Articular chondrocyte of knee joint (primary cell): ENCODE measurements around the gene HSPB2. TPM values are rescaled to one million over a fixed set of nuclear protein-coding genes. Genes with fewer than 3 reads are reported as not detected.

Experiments used
- small RNA-seq: library from RNA; depleted of rRNA; stranded (forward); fragments of <200 nt; gene quantifications from one replicate; pipeline ENCODE3, GENCODE V24; 2012
- total RNA-seq: library from RNA; depleted of rRNA; stranded (reverse); fragments of >200 nt; gene quantifications from 2 replicates; pipeline ENCODE4 v1.2.3, GENCODE V29; 2012

The HSPB2 gene
- total RNA-seq: 1.7 and 2.2 TPM in 2 replicates

GRCh38 chr11:111912535-111912934 lies at the start of gene HSPB2:
Gene HSPB2, plus strand, starts transcription at chr11:111912734. Its CDS starts 96 bp downstream, at chr11:111912830.

GRCh38 chr11:111870886-111871692 lies 41.4 kb upstream of the HSPB2 start, which contains the start of gene ALG9:
Gene ALG9, minus strand, starts transcription at chr11:111871581. Its CDS starts 99 bp downstream, at chr11:111871482.

DNA sequence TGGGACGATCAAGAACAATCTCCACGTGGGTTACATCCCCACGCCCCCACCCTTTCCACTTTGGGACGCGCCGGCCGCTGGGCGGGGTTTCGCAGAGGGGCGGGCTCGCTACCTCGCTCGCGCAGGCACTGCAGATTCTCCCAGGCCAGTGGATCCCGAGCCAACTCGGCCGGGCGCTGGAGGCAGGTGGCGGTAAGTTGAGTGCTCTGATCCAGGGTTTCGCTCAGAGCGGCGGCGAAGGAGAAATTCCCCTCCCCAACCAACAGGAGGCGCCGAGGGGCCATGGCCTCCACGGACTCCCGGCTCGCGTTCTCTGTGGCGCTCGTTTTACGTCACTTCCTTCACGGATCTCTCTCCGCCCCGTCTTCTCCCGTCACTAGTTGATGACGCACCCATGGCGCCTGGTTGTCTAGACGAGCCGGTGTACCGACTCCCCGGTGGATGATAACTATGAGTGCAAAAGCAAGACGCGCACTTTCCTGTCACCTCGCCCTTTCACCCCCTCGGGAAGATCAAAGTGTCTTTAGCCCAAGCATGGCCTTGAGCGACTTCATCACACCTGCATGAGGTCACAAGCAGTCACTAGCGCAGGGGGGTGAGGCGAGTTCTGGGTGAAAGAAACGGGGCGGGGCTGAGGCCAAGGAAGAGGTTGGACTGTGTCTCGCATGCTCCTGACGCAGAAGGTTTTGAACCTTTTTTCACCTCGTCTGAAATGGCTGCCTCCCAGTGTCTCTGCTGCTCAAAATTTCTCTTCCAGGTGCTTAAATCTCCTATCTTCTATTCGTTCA lies 33.5 kb upstream of the HSPB2 start, which contains the start of the genes CFAP68 and FDXACB1:
TSS of gene CFAP68 (plus strand) at position 693 of the 788 bp plus-strand sequence. CDS start at position 713, 20 bp downstream.
TSS of gene FDXACB1 (minus strand) at position 317 of the 788 bp plus-strand sequence. CDS start at position 284, 33 bp downstream.

GRCh38 chr11:111911563-111912401 lies 752 bp upstream of the HSPB2 start, which contains the start of gene CRYAB:
Gene CRYAB, minus strand, starts transcription at chr11:111911770. Its CDS starts 46 bp downstream, at chr11:111911724.

DNA sequence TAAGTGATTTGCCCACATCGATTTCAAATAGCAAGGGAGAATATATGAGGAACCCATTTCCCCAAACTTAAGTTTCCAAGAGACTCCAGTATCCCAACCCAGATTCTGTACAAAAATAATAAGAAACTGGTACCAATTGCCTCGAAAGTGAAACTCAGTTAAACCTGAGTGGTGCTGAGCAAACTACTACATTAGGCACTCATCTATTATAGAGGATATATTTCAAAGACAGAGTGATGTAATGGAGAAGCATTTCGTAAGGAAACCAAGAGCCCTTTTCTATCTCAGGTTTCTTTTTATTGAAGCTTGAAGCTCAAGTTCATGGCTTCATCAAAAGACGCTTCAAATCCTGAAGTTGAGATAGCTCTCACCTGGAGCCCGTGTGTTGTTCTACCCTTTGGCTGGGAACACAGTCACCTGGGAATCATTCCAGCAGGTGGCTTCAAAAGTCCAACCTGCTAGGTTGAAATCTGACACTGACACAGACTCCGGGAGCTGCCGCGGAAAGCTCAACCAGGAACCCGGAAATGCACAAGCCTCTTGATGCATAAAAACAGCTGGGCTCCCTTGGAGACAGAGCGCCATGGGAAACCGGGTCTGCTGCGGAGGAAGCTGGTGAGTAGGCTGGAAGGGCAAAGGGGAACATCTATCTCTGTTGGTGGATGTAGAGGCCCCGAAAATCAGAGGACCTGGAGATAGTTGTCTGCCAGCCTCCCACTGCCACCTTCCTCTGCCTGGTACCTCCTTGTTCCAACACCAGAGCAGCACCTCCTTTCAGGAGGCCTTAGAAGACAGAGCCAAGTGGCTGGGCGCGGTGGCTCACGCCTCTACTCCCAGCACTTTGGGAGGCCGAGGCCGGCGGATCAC lies 6.1 kb downstream of the HSPB2 start, which contains the start of gene C11orf52:
TSS of gene C11orf52 (plus strand) at position 524 of the 867 bp plus-strand sequence. CDS start at position 584, 60 bp downstream.

Small RNA genes lying within 50 kb of the gene (small RNA-seq; reads per million reads assigned to genes)
- not detected for gene C11orf52
- not detected for gene GNG5P3
- not detected for gene RNA5SP351
- gene RPL37AP8: not detected

Other genes starting within 250 kb of the HSPB2 start
- gene PPP2R1B, start 146.3 kb upstream of the HSPB2 start, total RNA-seq: 40.2 TPM in 2 replicates
- 43.1 and 44.0 TPM in 2 replicates for gene ALG9, start 41.2 kb upstream of the HSPB2 start, total RNA-seq
- 1.7 and 2.6 TPM in 2 replicates for gene FDXACB1, start 33.6 kb upstream of the HSPB2 start, total RNA-seq
- 7.1 and 9.8 TPM in 2 replicates for gene CFAP68, start 33.2 kb upstream of the HSPB2 start, total RNA-seq
- 93.2 and 117 TPM in 2 replicates for gene CRYAB, start 964 bp upstream of the HSPB2 start, total RNA-seq
- gene C11orf52, start 6.2 kb downstream of the HSPB2 start, total RNA-seq: 1.7 and 2.0 TPM in 2 replicates
- gene DIXDC1, start 24.6 kb downstream of the HSPB2 start, total RNA-seq: 45.7 and 53.0 TPM in 2 replicates
- 37.8 and 42.7 TPM in 2 replicates for gene DLAT, start 112.7 kb downstream of the HSPB2 start, total RNA-seq
- gene PIH1D2, start 161.3 kb downstream of the HSPB2 start, total RNA-seq: 5.5 and 7.2 TPM in 2 replicates
- 34.9 and 40.3 TPM in 2 replicates for gene NKAPD1, start 161.6 kb downstream of the HSPB2 start, total RNA-seq
- gene TIMM8B, start 174.0 kb downstream of the HSPB2 start, total RNA-seq: 38.6 and 48.5 TPM in 2 replicates
- gene SDHD, start 174.1 kb downstream of the HSPB2 start, total RNA-seq: 121 and 134 TPM in 2 replicates